NCI-H2029 (cell line): Measurements from ENCODE around the gene WNT10A.

Experiments used
- DNase-seq: peaks from one replicate; lab custom pipeline; 2025; lab: John Stamatoyannopoulos, UW

Gene WNT10A

GRCh38 chr2:218857371-218858137, 23.1 kb upstream of the WNT10A start:
- no peak for DNase-seq

- DNase-seq, result no peak
Measured at GRCh38 chr2:218858138-218858445, 22.6 kb upstream of the WNT10A start.

GRCh38 chr2:218858671-218859555, 21.7 kb upstream of the WNT10A start:
- no peak for DNase-seq

GRCh38 chr2:218859556-218859987, 21.1 kb upstream of the WNT10A start, which contains the start of gene WNT6:
WNT6 (plus strand) TSS chr2:218859805; CDS start chr2:218860038, 233 bp downstream.
- DNase-seq, result no peak

GRCh38 chr2:218859988-218860831, 20.4 kb upstream of the WNT10A start:
- DNase-seq, result no peak

GRCh38 chr2:218860950-218861381, 19.7 kb upstream of the WNT10A start:
- no peak for DNase-seq

- DNase-seq, result no peak
Measured at GRCh38 chr2:218861645-218862318, 18.9 kb upstream of the WNT10A start.

- no peak for DNase-seq
Measured at GRCh38 chr2:218863021-218863520, 17.6 kb upstream of the WNT10A start.

- no peak for DNase-seq
Measured at GRCh38 chr2:218865396-218865795, 15.3 kb upstream of the WNT10A start.

- no peak for DNase-seq
Measured at GRCh38 chr2:218865999-218866398, 14.7 kb upstream of the WNT10A start.

- no peak for DNase-seq
Measured at GRCh38 chr2:218867900-218868299, 12.8 kb upstream of the WNT10A start.

- no peak for DNase-seq
Measured at GRCh38 chr2:218869064-218869463, 11.6 kb upstream of the WNT10A start.

- no peak for DNase-seq
Measured at GRCh38 chr2:218870984-218871344, 9.7 kb upstream of the WNT10A start.

- DNase-seq, result no peak
Measured at GRCh38 chr2:218871345-218872302, 9.0 kb upstream of the WNT10A start.

GRCh38 chr2:218872645-218873358, 7.8 kb upstream of the WNT10A start:
- DNase-seq, result no peak

GRCh38 chr2:218873359-218874194, 7.1 kb upstream of the WNT10A start:
- DNase-seq, result no peak

GRCh38 chr2:218875692-218876246, 4.9 kb upstream of the WNT10A start:
- no peak for DNase-seq

- peak; percentile 22 for DNase-seq
Measured at GRCh38 chr2:218876562-218877219, 4.0 kb upstream of the WNT10A start.
